ENCODE data around the gene ARSB.

Gene ARSB

DNA sequence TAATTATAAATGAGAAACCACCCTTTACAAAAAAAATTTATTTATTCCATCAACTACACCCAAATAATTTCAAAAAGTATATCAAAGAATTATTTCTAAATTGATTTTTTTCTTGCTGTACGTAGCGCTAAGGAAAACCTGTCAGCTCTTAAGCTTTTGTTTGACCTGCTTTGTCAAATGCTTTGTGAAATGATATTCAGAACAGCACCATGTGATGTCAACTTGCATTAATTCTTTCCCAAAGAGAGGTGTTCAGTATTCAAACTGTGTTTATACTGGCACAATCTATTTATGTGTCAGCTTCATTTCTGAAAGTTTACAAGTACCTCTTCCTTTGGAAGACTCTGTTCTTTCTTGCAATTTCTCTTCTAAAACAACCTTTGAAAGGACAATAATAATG lies 12.0 kb upstream of the ARSB start:
- no peak overlapping the region for H2BK12ac ChIP-seq (ENCODE audit: low read length in 2 of 2)
- no peak overlapping the region for H3K4ac ChIP-seq (ENCODE audit: low read depth in 1 of 2, low read length in 2 of 2)
- no peaks in the 10 kb centered on the region for H3K79me1 ChIP-seq (replicated peaks; ENCODE audit: low read length, poor library complexity, severe bottlenecking)
- H4K91ac ChIP-seq (ENCODE audit: low read length) = no peak overlapping the region
- H3K27me3 ChIP-seq (ENCODE audit: control insufficient read depth in 1 of 2, insufficient read depth in 1 of 2, low read length in 2 of 2) = no peaks in the 10 kb centered on the region
- no peaks in the 10 kb centered on the region for H3K4me1 ChIP-seq (ENCODE audit: control insufficient read depth, insufficient read depth, low read depth, low read length)
- no peaks in the 10 kb centered on the region for H3K36me3 ChIP-seq (ENCODE audit: control insufficient read depth in 1 of 2, insufficient read depth in 2 of 2, low read depth in 1 of 2, low read length in 2 of 2)
- H4K8ac ChIP-seq (ENCODE audit: low read length) = no peak overlapping the region
- no peak overlapping the region for H2BK5ac ChIP-seq (ENCODE audit: low read depth, low read length, poor library complexity, severe bottlenecking)
- no peak overlapping the region for H2BK120ac ChIP-seq (ENCODE audit: low read depth, low read length)
- no peak overlapping the region for H3K18ac ChIP-seq (ENCODE audit: low read depth in 1 of 2, low read length in 2 of 2)
- no peak overlapping the region for H3K4me2 ChIP-seq (ENCODE audit: low read length, poor library complexity, severe bottlenecking)
- WGBS = 91% methylated on average over 2 of the region's 2 CpGs
- H3K23ac ChIP-seq (ENCODE audit: low read length in 2 of 2) = no peak overlapping the region
- H2AFZ ChIP-seq (ENCODE audit: low read depth, low read length) = no peak overlapping the region
- no peak overlapping the region for H3K27ac ChIP-seq (ENCODE audit: low read length, poor library complexity, severe bottlenecking)
- no peaks in the 10 kb centered on the region for H3K9me3 ChIP-seq (ENCODE audit: control insufficient read depth, low read length)
- DNase-seq = no peak
- H3K14ac ChIP-seq (ENCODE audit: low read length in 2 of 2) = no peak overlapping the region
- no peak overlapping the region for H3K9ac ChIP-seq (ENCODE audit: low read length)
- H2AK5ac ChIP-seq (ENCODE audit: low read length, severe bottlenecking) = no peak overlapping the region
- H2BK15ac ChIP-seq (ENCODE audit: low read depth, poor library complexity, severe bottlenecking) = no peak overlapping the region
- no peak overlapping the region for H3K4me3 ChIP-seq (ENCODE audit: insufficient read depth in 1 of 2, low read depth in 1 of 2, low read length in 2 of 2)

DNA sequence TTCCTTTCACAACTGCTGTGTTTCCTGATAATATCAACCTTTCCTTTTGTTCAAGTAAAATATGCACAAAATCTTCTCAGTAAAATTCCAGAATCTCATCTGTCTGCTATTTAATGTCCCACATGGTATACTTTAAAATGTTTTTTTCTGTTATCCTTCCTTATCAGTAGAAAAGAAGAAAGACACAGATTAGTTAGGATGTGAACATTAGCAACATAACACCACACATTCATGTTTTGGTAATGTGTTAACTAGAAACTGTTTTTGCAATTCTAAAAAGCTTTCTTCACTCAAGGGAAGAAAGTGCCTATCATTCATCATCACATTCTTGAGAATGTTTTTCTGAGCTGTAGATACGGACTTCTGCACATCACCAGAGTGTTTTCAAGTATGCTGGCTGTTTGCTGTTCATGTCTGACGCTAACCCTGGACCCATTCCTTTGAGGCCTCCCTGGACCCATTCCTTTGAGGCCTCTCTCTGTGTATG lies 10.5 kb upstream of the ARSB start:
- H3K14ac ChIP-seq (ENCODE audit: low read length in 2 of 2) = no peak overlapping the region
- no peak overlapping the region for H3K9ac ChIP-seq (ENCODE audit: low read length)
- H3K27ac ChIP-seq (ENCODE audit: low read length, poor library complexity, severe bottlenecking) = no peak overlapping the region
- H3K36me3 ChIP-seq (ENCODE audit: control insufficient read depth in 1 of 2, insufficient read depth in 2 of 2, low read depth in 1 of 2, low read length in 2 of 2) = no peaks in the 10 kb centered on the region
- no peaks in the 10 kb centered on the region for H3K4me1 ChIP-seq (ENCODE audit: control insufficient read depth, insufficient read depth, low read depth, low read length)
- DNase-seq = no peak
- H4K8ac ChIP-seq (ENCODE audit: low read length) = no peak overlapping the region
- H3K4me3 ChIP-seq (ENCODE audit: insufficient read depth in 1 of 2, low read depth in 1 of 2, low read length in 2 of 2) = no peak overlapping the region
- no peak overlapping the region for H2AK5ac ChIP-seq (ENCODE audit: low read length, severe bottlenecking)
- no peaks in the 10 kb centered on the region for H3K9me3 ChIP-seq (ENCODE audit: control insufficient read depth, low read length)
- H3K4me2 ChIP-seq (ENCODE audit: low read length, poor library complexity, severe bottlenecking) = no peak overlapping the region
- H3K27me3 ChIP-seq (ENCODE audit: control insufficient read depth in 1 of 2, insufficient read depth in 1 of 2, low read length in 2 of 2) = no peaks in the 10 kb centered on the region
- no peak overlapping the region for H4K91ac ChIP-seq (ENCODE audit: low read length)
- no peak overlapping the region for H3K23ac ChIP-seq (ENCODE audit: low read length in 2 of 2)
- H3K18ac ChIP-seq (ENCODE audit: low read depth in 1 of 2, low read length in 2 of 2) = no peak overlapping the region
- H2BK5ac ChIP-seq (ENCODE audit: low read depth, low read length, poor library complexity, severe bottlenecking) = no peak overlapping the region
- H3K79me1 ChIP-seq (replicated peaks; ENCODE audit: low read length, poor library complexity, severe bottlenecking) = no peaks in the 10 kb centered on the region
- 64% methylated on average over 2 of the region's 2 CpGs for WGBS
- H2AFZ ChIP-seq (ENCODE audit: low read depth, low read length) = no peak overlapping the region
- no peak overlapping the region for H2BK12ac ChIP-seq (ENCODE audit: low read length in 2 of 2)
- H3K4ac ChIP-seq (ENCODE audit: low read depth in 1 of 2, low read length in 2 of 2) = no peak overlapping the region
- no peak overlapping the region for H2BK120ac ChIP-seq (ENCODE audit: low read depth, low read length)
- H2BK15ac ChIP-seq (ENCODE audit: low read depth, poor library complexity, severe bottlenecking) = no peak overlapping the region

- H3K79me1 ChIP-seq (replicated peaks; ENCODE audit: low read length, poor library complexity, severe bottlenecking) = no peaks in the 10 kb centered on the region
- no peak overlapping the region for H4K8ac ChIP-seq (ENCODE audit: low read length)
- H2AK5ac ChIP-seq (ENCODE audit: low read length, severe bottlenecking) = no peak overlapping the region
- H3K14ac ChIP-seq (ENCODE audit: low read length in 2 of 2) = no peak overlapping the region
- no peak overlapping the region for H2BK15ac ChIP-seq (ENCODE audit: low read depth, poor library complexity, severe bottlenecking)
- no peak overlapping the region for H2BK5ac ChIP-seq (ENCODE audit: low read depth, low read length, poor library complexity, severe bottlenecking)
- H3K23ac ChIP-seq (ENCODE audit: low read length in 2 of 2) = no peak overlapping the region
- H4K91ac ChIP-seq (ENCODE audit: low read length) = no peak overlapping the region
- H3K36me3 ChIP-seq (ENCODE audit: control insufficient read depth in 1 of 2, insufficient read depth in 2 of 2, low read depth in 1 of 2, low read length in 2 of 2) = no peaks in the 10 kb centered on the region
- H2AFZ ChIP-seq (ENCODE audit: low read depth, low read length) = no peak overlapping the region
- no peak for DNase-seq
- H2BK120ac ChIP-seq (ENCODE audit: low read depth, low read length) = no peak overlapping the region
- H3K27me3 ChIP-seq (ENCODE audit: control insufficient read depth in 1 of 2, insufficient read depth in 1 of 2, low read length in 2 of 2) = no peaks in the 10 kb centered on the region
- no peak overlapping the region for H3K27ac ChIP-seq (ENCODE audit: low read length, poor library complexity, severe bottlenecking)
- no peak overlapping the region for H3K9ac ChIP-seq (ENCODE audit: low read length)
- H2BK12ac ChIP-seq (ENCODE audit: low read length in 2 of 2) = no peak overlapping the region
- H3K9me3 ChIP-seq (ENCODE audit: control insufficient read depth, low read length) = no peaks in the 10 kb centered on the region
- no peak overlapping the region for H3K4me3 ChIP-seq (ENCODE audit: insufficient read depth in 1 of 2, low read depth in 1 of 2, low read length in 2 of 2)
- no peak overlapping the region for H3K4me2 ChIP-seq (ENCODE audit: low read length, poor library complexity, severe bottlenecking)
- H3K4ac ChIP-seq (ENCODE audit: low read depth in 1 of 2, low read length in 2 of 2) = no peak overlapping the region
- H3K4me1 ChIP-seq (ENCODE audit: control insufficient read depth, insufficient read depth, low read depth, low read length) = no peaks in the 10 kb centered on the region
- no peak overlapping the region for H3K18ac ChIP-seq (ENCODE audit: low read depth in 1 of 2, low read length in 2 of 2)
Observed at GRCh38 chr5:78993165-78993564, 8.1 kb upstream of the ARSB start.

- no peak overlapping the region for H3K23ac ChIP-seq (ENCODE audit: low read length in 2 of 2)
- H3K27ac ChIP-seq (ENCODE audit: low read length, poor library complexity, severe bottlenecking) = no peak overlapping the region
- H4K8ac ChIP-seq (ENCODE audit: low read length) = no peak overlapping the region
- no peak for DNase-seq
- H3K4ac ChIP-seq (ENCODE audit: low read depth in 1 of 2, low read length in 2 of 2) = no peak overlapping the region
- H2BK15ac ChIP-seq (ENCODE audit: low read depth, poor library complexity, severe bottlenecking) = no peak overlapping the region
- H2BK5ac ChIP-seq (ENCODE audit: low read depth, low read length, poor library complexity, severe bottlenecking) = no peak overlapping the region
- H3K4me1 ChIP-seq (ENCODE audit: control insufficient read depth, insufficient read depth, low read depth, low read length) = no peaks in the 10 kb centered on the region
- no peak overlapping the region for H3K4me3 ChIP-seq (ENCODE audit: insufficient read depth in 1 of 2, low read depth in 1 of 2, low read length in 2 of 2)
- H2BK120ac ChIP-seq (ENCODE audit: low read depth, low read length) = no peak overlapping the region
- H3K18ac ChIP-seq (ENCODE audit: low read depth in 1 of 2, low read length in 2 of 2) = no peak overlapping the region
- no peak overlapping the region for H3K14ac ChIP-seq (ENCODE audit: low read length in 2 of 2)
- no peaks in the 10 kb centered on the region for H3K27me3 ChIP-seq (ENCODE audit: control insufficient read depth in 1 of 2, insufficient read depth in 1 of 2, low read length in 2 of 2)
- 92% methylated on average over 1 of the region's 2 CpGs for WGBS
- H3K9ac ChIP-seq (ENCODE audit: low read length) = no peak overlapping the region
- H2BK12ac ChIP-seq (ENCODE audit: low read length in 2 of 2) = no peak overlapping the region
- H3K9me3 ChIP-seq (ENCODE audit: control insufficient read depth, low read length) = no peaks in the 10 kb centered on the region
- H3K36me3 ChIP-seq (ENCODE audit: control insufficient read depth in 1 of 2, insufficient read depth in 2 of 2, low read depth in 1 of 2, low read length in 2 of 2) = no peaks in the 10 kb centered on the region
- H3K79me1 ChIP-seq (replicated peaks; ENCODE audit: low read length, poor library complexity, severe bottlenecking) = no peaks in the 10 kb centered on the region
- H4K91ac ChIP-seq (ENCODE audit: low read length) = no peak overlapping the region
- H3K4me2 ChIP-seq (ENCODE audit: low read length, poor library complexity, severe bottlenecking) = no peak overlapping the region
- H2AK5ac ChIP-seq (ENCODE audit: low read length, severe bottlenecking) = no peak overlapping the region
- no peak overlapping the region for H2AFZ ChIP-seq (ENCODE audit: low read depth, low read length)
Observed at GRCh38 chr5:78992146-78992545, 7.0 kb upstream of the ARSB start.
